Measurements from ENCODE around the gene SYNGR1. TPM values are rescaled to one million over a fixed set of nuclear protein-coding genes. Genes with fewer than 3 reads are reported as not detected.
A peak's percentile ranks its signal among the peaks of the same experiment; 100 is the strongest.

SYNGR1 gene
- total RNA-seq, 1 donor from 2014 or later = 2.2 TPM

GRCh38 chr22:39401301-39401631 is 51.5 kb downstream of the SYNGR1 start:
- TF ChIP-seq, protein P1, sequence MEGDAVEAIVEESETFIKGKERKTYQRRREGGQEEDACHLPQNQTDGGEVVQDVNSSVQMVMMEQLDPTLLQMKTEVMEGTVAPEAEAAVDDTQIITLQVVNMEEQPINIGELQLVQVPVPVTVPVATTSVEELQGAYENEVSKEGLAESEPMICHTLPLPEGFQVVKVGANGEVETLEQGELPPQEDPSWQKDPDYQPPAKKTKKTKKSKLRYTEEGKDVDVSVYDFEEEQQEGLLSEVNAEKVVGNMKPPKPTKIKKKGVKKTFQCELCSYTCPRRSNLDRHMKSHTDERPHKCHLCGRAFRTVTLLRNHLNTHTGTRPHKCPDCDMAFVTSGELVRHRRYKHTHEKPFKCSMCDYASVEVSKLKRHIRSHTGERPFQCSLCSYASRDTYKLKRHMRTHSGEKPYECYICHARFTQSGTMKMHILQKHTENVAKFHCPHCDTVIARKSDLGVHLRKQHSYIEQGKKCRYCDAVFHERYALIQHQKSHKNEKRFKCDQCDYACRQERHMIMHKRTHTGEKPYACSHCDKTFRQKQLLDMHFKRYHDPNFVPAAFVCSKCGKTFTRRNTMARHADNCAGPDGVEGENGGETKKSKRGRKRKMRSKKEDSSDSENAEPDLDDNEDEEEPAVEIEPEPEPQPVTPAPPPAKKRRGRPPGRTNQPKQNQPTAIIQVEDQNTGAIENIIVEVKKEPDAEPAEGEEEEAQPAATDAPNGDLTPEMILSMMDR (IDR thresholded peaks at IDR 0.05) = no peak
- intact Hi-C loops (cut with DNase I) = no loop called here
- Histone ChIP-seq H3K9me3 (no peaks in the 10 kb centered on the region), H3K4me1 (peaks cover 3 to 22% of the 10 kb centered on the region in 2 donors), H3K27me3 (no peaks in the 10 kb centered on the region), H3K4me3 (no peak overlapping the region), H3K27ac (no peak overlapping the region), H3K36me3 (peaks cover 0 to 4% of the 10 kb centered on the region in 2 donors)
- DNase-seq (ENCODE audit: low spot score in 2 of 2) = no peak

DNA sequence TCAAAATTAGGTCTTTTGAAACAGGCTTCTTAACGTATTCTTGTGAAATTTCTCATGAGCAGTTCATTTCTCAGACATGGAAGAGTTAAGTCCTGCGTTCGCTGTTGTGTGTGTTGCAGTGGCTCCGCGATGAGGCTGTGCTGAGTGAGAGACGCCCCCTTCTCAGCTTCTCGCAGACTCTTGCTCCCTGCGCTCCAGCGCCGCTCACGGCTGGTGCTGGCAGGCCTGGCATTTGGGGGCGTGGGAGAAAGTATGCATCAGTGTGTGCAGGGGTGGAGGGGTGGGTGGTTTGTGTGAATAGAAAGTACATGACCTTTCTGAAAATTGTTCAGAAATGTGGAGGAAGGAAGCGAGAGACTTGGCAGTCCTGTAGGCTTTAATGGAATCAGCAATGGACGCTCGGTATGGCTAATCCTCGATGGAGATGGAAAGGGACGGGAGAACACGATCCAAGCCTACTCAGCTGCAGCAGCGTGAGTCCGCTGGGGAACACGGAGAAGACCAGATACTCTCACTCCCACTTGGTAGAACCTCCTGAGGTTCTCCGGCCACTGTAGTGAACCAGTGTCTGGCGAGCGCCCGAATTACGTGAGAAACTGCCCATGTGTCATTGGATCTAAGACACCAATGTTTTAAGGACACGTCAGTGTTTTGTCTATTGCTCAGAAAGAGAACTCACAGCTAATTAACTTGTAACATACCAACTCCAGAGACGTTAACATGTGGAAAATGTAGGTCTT is 55.7 kb downstream of the SYNGR1 start:
- intact Hi-C loops (cut with DNase I) = no loop called here
- peaks cover 0 to 4% of the 10 kb centered on the region in 2 donors for H3K36me3 ChIP-seq
- H3K4me3 ChIP-seq = peak overlapping the region in 1 of 2 donors; percentile 52
- peak overlapping the region; percentile 63 to 72 for H3K27ac ChIP-seq
- TF ChIP-seq, protein P1 (IDR thresholded peaks at IDR 0.05) = peak in 2 of 3 experiments; percentile 16 to 23
- H3K9me3 ChIP-seq = no peaks in the 10 kb centered on the region
- peaks cover 0 to 15% of the 10 kb centered on the region in 2 donors for H3K4me1 ChIP-seq
- H3K27me3 ChIP-seq = no peaks in the 10 kb centered on the region
- DNase-seq (ENCODE audit: low spot score in 2 of 2) = no peak

DNA sequence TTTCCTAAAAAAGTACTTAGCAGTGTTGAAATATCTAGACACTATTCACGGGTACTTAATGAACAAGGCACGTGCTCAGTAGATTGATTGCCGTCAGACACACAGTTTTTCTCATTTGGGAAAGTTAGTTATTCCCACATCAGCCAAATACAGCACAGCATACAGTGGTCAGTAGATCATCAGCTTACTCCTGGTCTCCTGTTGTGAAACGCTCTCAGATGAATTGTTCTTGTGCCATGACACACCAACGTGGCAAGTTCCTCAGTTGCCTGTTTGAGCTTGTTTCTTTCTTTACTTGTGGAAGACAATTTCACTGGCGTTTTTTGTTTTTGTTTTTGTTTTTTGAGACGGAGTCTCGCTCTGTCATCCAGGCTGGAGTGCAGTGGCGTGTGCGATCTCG is 58.4 kb downstream of the SYNGR1 start:
- no peak for DNase-seq (ENCODE audit: low spot score in 2 of 2)
- Histone ChIP-seq H3K36me3 (peaks cover 0 to 4% of the 10 kb centered on the region in 2 donors), H3K27ac (no peak overlapping the region), H3K27me3 (no peaks in the 10 kb centered on the region), H3K4me1 (peaks cover 0 to 14% of the 10 kb centered on the region in 2 donors), H3K4me3 (no peak overlapping the region), H3K9me3 (no peaks in the 10 kb centered on the region)
- intact Hi-C loops (cut with DNase I) = no loop called here
- TF ChIP-seq, protein P1 (IDR thresholded peaks at IDR 0.05) = no peak

GRCh38 chr22:39408807-39409206 is 59.0 kb downstream of the SYNGR1 start:
- H3K36me3 ChIP-seq = peaks cover 0 to 4% of the 10 kb centered on the region in 2 donors
- no peaks in the 10 kb centered on the region for H3K9me3 ChIP-seq
- TF ChIP-seq, protein P1 (IDR thresholded peaks at IDR 0.05) = no peak
- intact Hi-C loops (cut with DNase I) = no loop called here
- H3K27ac ChIP-seq = no peak overlapping the region
- no peak for DNase-seq (ENCODE audit: low spot score in 2 of 2)
- H3K27me3 ChIP-seq = no peaks in the 10 kb centered on the region
- H3K4me3 ChIP-seq = no peak overlapping the region
- H3K4me1 ChIP-seq = peaks cover 0 to 14% of the 10 kb centered on the region in 2 donors

GRCh38 chr22:39409516-39410029 is 59.8 kb downstream of the SYNGR1 start:
- no peak for DNase-seq (ENCODE audit: low spot score in 2 of 2)
- intact Hi-C loops (cut with DNase I) = no loop called here
- H3K4me1 ChIP-seq = peaks cover 0 to 12% of the 10 kb centered on the region in 2 donors
- H3K27me3 ChIP-seq = no peaks in the 10 kb centered on the region
- no peaks in the 10 kb centered on the region for H3K9me3 ChIP-seq
- TF ChIP-seq, protein P1 (IDR thresholded peaks at IDR 0.05) = no peak
- no peak overlapping the region for H3K27ac ChIP-seq
- no peak overlapping the region for H3K4me3 ChIP-seq
- no peaks in the 10 kb centered on the region for H3K36me3 ChIP-seq

Measured in ascending aorta (tissue), 2 donors.